Omental fat pad (tissue), 4 donors: Measurements from ENCODE around the gene CENPC. TPM values are rescaled to one million over a fixed set of nuclear protein-coding genes. Genes with fewer than 3 reads are reported as not detected.

Experiments
- ATAC-seq: fragments of 150-250 bp; one replicate; pipeline ENCODE4 v1.9.1; 2016; ENCODE audit warnings: mild to moderate bottlenecking, moderate library complexity; ENCODE audit not compliant: low FRiP score
- DNase-seq: peaks from one replicate; pipeline ENCODE4 v3.0.0-alpha.2; 2019; ENCODE audit warnings: low spot score
- CTCF ChIP-seq, 3 donors: fragments of 450-650 bp; IDR thresholded peaks; one replicate each; pipeline ENCODE4 v1.5.1; 2016 to 2017; ENCODE audit warnings: antibody characterized with exemption in 3 of 3, mild to moderate bottlenecking in 3 of 3, moderate library complexity in 2 of 3
- small RNA-seq: library from RNA; depleted of rRNA; stranded (forward); fragments of <200 nt; gene quantifications from one replicate; pipeline ENCODE3, GENCODE V24; 2016
- total RNA-seq, 4 donors: library from RNA; depleted of rRNA; stranded (reverse); fragments of >200 nt; gene quantifications; one replicate each; pipeline ENCODE4 v1.1.0, GENCODE V29; 2016

CENPC gene
- total RNA-seq, 4 donors from 2014 or later = 18.4 to 40.2 (median 20.5) TPM

- DNase-seq = no peak
- ATAC-seq = no peak
- no peak for TF ChIP-seq CTCF (IDR thresholded peaks at IDR 0.05)
Measured at GRCh38 chr4:67438975-67439374, 106.3 kb downstream of the CENPC start.

- ATAC-seq (no peak), DNase-seq (no peak)
- TF ChIP-seq CTCF (IDR thresholded peaks at IDR 0.05) = no peak
Measured at GRCh38 chr4:67437974-67438713, 107.2 kb downstream of the CENPC start.

DNA sequence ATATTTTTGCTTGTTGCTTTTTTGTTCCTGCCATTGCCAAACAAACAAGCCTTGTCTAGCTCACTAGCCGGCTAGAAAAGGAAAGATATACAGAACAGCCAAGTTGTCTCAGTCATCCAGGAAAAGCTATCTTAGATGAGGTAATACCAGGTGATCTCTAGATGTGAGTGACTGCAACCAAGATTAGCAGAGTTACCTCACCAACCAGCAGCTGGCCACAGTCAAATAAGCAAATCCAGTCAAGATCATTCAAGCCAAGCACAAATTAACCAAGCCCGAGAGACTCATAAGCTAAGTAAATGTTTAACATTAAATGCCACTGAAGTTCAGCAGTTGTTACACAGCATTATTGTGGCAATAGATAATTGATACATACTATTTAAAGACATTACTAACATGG lies 108.6 kb downstream of the CENPC start:
- ATAC-seq (no peak), DNase-seq (no peak)
- TF ChIP-seq CTCF (IDR thresholded peaks at IDR 0.05) = no peak

DNA sequence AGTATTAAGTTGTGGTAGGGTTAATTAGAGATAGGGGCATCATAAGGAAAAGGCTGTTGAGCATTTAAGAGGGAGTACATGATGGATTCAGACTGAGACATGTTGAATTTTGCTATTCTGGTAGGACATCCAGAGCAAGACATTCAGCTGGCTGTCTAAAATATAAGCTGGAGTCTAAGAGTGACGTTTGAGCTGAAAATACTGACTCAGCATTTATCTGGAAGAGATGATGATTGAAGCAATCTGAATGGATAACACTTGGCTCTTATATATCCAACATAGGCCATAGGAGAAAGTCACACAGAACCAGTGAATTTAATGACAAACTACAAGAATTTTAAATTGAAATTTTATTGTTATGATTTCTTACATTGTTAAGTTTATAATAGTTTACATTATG lies 114.3 kb downstream of the CENPC start:
- no peak for DNase-seq
- no peak for ATAC-seq
- TF ChIP-seq CTCF (IDR thresholded peaks at IDR 0.05) = no peak

- DNase-seq (no peak), ATAC-seq (no peak)
- TF ChIP-seq CTCF (IDR thresholded peaks at IDR 0.05) = no peak
Measured at GRCh38 chr4:67428819-67429218, 116.5 kb downstream of the CENPC start.

Small RNA genes within 50 kb of the gene (small RNA-seq; reads per million reads assigned to genes)
- gene RNA5SP527 (not detected), gene RNU1-63P (not detected)

Other genes starting within 250 kb of the CENPC start
- under 1 TPM in 1 of 4 donors, not detected in 3; 0.56 TPM for gene STAP1, start 13.2 kb upstream of the CENPC start, total RNA-seq
- gene UBA6, start 155.7 kb upstream of the CENPC start, total RNA-seq = 10 to 100 TPM; 49.2 to 82.6 (median 77.5) TPM
- gene GNRHR, start 208.9 kb upstream of the CENPC start, total RNA-seq = not detected